ENCODE measurements around the gene IFIT2. TPM values are rescaled to one million over a fixed set of nuclear protein-coding genes. Genes with fewer than 3 reads are reported as not detected.
"Not testable (repeated sequence)": the region's sequence is repeated elsewhere in the genome, so short reads cannot be mapped to it uniquely, and the experiment has no call there.

The IFIT2 gene
- total and polyA plus RNA-seq, 2 donors: 3.7 to 18.7 TPM

GRCh38 chr10:89330014-89330413 is 28.2 kb downstream of the IFIT2 start:
- 65% methylated on average over 3 of the region's 3 CpGs for WGBS
- not testable (repeated sequence) for DNase-seq (ENCODE audit: extremely low spot score); H3K4me1 ChIP-seq (ENCODE audit: insufficient read depth); H3K4me3 ChIP-seq (ENCODE audit: low read depth, low read length); H3K36me3 ChIP-seq (ENCODE audit: insufficient read depth); H3K27ac ChIP-seq (ENCODE audit: low read depth)

GRCh38 chr10:89330537-89331212 is 28.8 kb downstream of the IFIT2 start:
- Histone ChIP-seq H3K4me3 (ENCODE audit: low read depth, low read length) (no peak overlapping the region), H3K36me3 (ENCODE audit: insufficient read depth) (no peaks in the 10 kb centered on the region), H3K27ac (ENCODE audit: low read depth) (no peak overlapping the region), H3K4me1 (ENCODE audit: insufficient read depth) (peaks cover 3% of the 10 kb centered on the region)
- DNase-seq (ENCODE audit: extremely low spot score): no peak

- H3K27ac ChIP-seq (ENCODE audit: low read depth); H3K4me1 ChIP-seq (ENCODE audit: insufficient read depth); H3K36me3 ChIP-seq (ENCODE audit: insufficient read depth); DNase-seq (ENCODE audit: extremely low spot score): not testable (repeated sequence)
- H3K4me3 ChIP-seq (ENCODE audit: low read depth, low read length): peak overlapping the region; percentile 24
- 79% methylated on average over 14 of the region's 14 CpGs for WGBS
Measured at GRCh38 chr10:89331487-89332122, 29.8 kb downstream of the IFIT2 start.

GRCh38 chr10:89332123-89332633 is 30.3 kb downstream of the IFIT2 start:
- peaks cover 3% of the 10 kb centered on the region for H3K4me1 ChIP-seq (ENCODE audit: insufficient read depth)
- peak; percentile 45 for DNase-seq (ENCODE audit: extremely low spot score)
- peak overlapping the region; percentile 24 for H3K4me3 ChIP-seq (ENCODE audit: low read depth, low read length)
- H3K27ac ChIP-seq (ENCODE audit: low read depth): peak overlapping the region; percentile 16
- 18% methylated on average over 5 of the region's 5 CpGs for WGBS
- H3K36me3 ChIP-seq (ENCODE audit: insufficient read depth): no peaks in the 10 kb centered on the region

- Histone ChIP-seq H3K27ac (ENCODE audit: low read depth) (no peak overlapping the region), H3K36me3 (ENCODE audit: insufficient read depth) (no peaks in the 10 kb centered on the region), H3K4me3 (ENCODE audit: low read depth, low read length) (no peak overlapping the region), H3K4me1 (ENCODE audit: insufficient read depth) (peaks cover 3% of the 10 kb centered on the region)
- 97% methylated on average over 3 of the region's 3 CpGs for WGBS
- no peak for DNase-seq (ENCODE audit: extremely low spot score)
Measured at GRCh38 chr10:89335226-89335625, 33.4 kb downstream of the IFIT2 start.

- no peak for DNase-seq (ENCODE audit: extremely low spot score)
- no peaks in the 10 kb centered on the region for H3K36me3 ChIP-seq (ENCODE audit: insufficient read depth)
- 91% methylated on average over 3 of the region's 3 CpGs for WGBS
- peaks cover 3% of the 10 kb centered on the region for H3K4me1 ChIP-seq (ENCODE audit: insufficient read depth)
- H3K4me3 ChIP-seq (ENCODE audit: low read depth, low read length): no peak overlapping the region
- no peak overlapping the region for H3K27ac ChIP-seq (ENCODE audit: low read depth)
Measured at GRCh38 chr10:89336241-89336640, 34.4 kb downstream of the IFIT2 start.

GRCh38 chr10:89337484-89337883 is 35.6 kb downstream of the IFIT2 start:
- no peaks in the 10 kb centered on the region for H3K36me3 ChIP-seq (ENCODE audit: insufficient read depth)
- DNase-seq (ENCODE audit: extremely low spot score): no peak
- WGBS: 90% methylated on average over 6 of the region's 6 CpGs

GRCh38 chr10:89338713-89339112 is 36.9 kb downstream of the IFIT2 start:
- no peaks in the 10 kb centered on the region for H3K36me3 ChIP-seq (ENCODE audit: insufficient read depth)
- 94% methylated on average over 3 of the region's 3 CpGs for WGBS
- H3K4me3 ChIP-seq (ENCODE audit: low read depth, low read length): no peak overlapping the region
- H3K4me1 ChIP-seq (ENCODE audit: insufficient read depth): peaks cover 3% of the 10 kb centered on the region
- DNase-seq (ENCODE audit: extremely low spot score): no peak
- no peak overlapping the region for H3K27ac ChIP-seq (ENCODE audit: low read depth)

More at GRCh38 chr10:89337484-89337883, 35.6 kb downstream of the IFIT2 start:
- peaks cover 3% of the 10 kb centered on the region for H3K4me1 ChIP-seq (ENCODE audit: insufficient read depth)
- H3K27ac ChIP-seq (ENCODE audit: low read depth): no peak overlapping the region
- no peak overlapping the region for H3K4me3 ChIP-seq (ENCODE audit: low read depth, low read length)

GRCh38 chr10:89339875-89340274 is 38.0 kb downstream of the IFIT2 start:
- Histone ChIP-seq H3K4me3 (ENCODE audit: low read depth, low read length) (no peak overlapping the region), H3K4me1 (ENCODE audit: insufficient read depth) (no peaks in the 10 kb centered on the region), H3K27ac (ENCODE audit: low read depth) (no peak overlapping the region), H3K36me3 (ENCODE audit: insufficient read depth) (no peaks in the 10 kb centered on the region)
- 94% methylated on average over 4 of the region's 4 CpGs for WGBS
- DNase-seq (ENCODE audit: extremely low spot score): no peak

GRCh38 chr10:89341649-89342048 is 39.8 kb downstream of the IFIT2 start:
- WGBS: 90% methylated on average over 3 of the region's 3 CpGs
- H3K27ac ChIP-seq (ENCODE audit: low read depth): no peak overlapping the region
- H3K4me1 ChIP-seq (ENCODE audit: insufficient read depth): no peaks in the 10 kb centered on the region
- no peaks in the 10 kb centered on the region for H3K36me3 ChIP-seq (ENCODE audit: insufficient read depth)
- no peak for DNase-seq (ENCODE audit: extremely low spot score)
- no peak overlapping the region for H3K4me3 ChIP-seq (ENCODE audit: low read depth, low read length)

- Histone ChIP-seq H3K27ac (ENCODE audit: low read depth) (no peak overlapping the region), H3K36me3 (ENCODE audit: insufficient read depth) (no peaks in the 10 kb centered on the region), H3K4me1 (ENCODE audit: insufficient read depth) (no peaks in the 10 kb centered on the region), H3K4me3 (ENCODE audit: low read depth, low read length) (no peak overlapping the region)
- no peak for DNase-seq (ENCODE audit: extremely low spot score)
- WGBS: 73% methylated on average over 3 of the region's 3 CpGs
Measured at GRCh38 chr10:89342206-89342958, 40.5 kb downstream of the IFIT2 start.

- H3K4me3 ChIP-seq (ENCODE audit: low read depth, low read length): no peak overlapping the region
- H3K4me1 ChIP-seq (ENCODE audit: insufficient read depth): no peaks in the 10 kb centered on the region
- WGBS: 88% methylated on average over 5 of the region's 5 CpGs
- H3K36me3 ChIP-seq (ENCODE audit: insufficient read depth): no peaks in the 10 kb centered on the region
- H3K27ac ChIP-seq (ENCODE audit: low read depth): no peak overlapping the region
- no peak for DNase-seq (ENCODE audit: extremely low spot score)
Measured at GRCh38 chr10:89343089-89343767, 41.4 kb downstream of the IFIT2 start.

- no peaks in the 10 kb centered on the region for H3K4me1 ChIP-seq (ENCODE audit: insufficient read depth)
- H3K27ac ChIP-seq (ENCODE audit: low read depth): no peak overlapping the region
- WGBS: 77% methylated on average over 2 of the region's 2 CpGs
- H3K4me3 ChIP-seq (ENCODE audit: low read depth, low read length): no peak overlapping the region
- no peak for DNase-seq (ENCODE audit: extremely low spot score)
- no peaks in the 10 kb centered on the region for H3K36me3 ChIP-seq (ENCODE audit: insufficient read depth)
Measured at GRCh38 chr10:89344156-89344555, 42.3 kb downstream of the IFIT2 start.
